Esophagus muscularis mucosa (tissue), 4 donors: ENCODE measurements around the gene UTF1. TPM values are rescaled to one million over a fixed set of nuclear protein-coding genes. Genes with fewer than 3 reads are reported as not detected.

Experiments used
- DNase-seq: peaks from one replicate; pipeline ENCODE4 v3.0.0-alpha.2; 2017; ENCODE audit errors: extremely low spot score
- H3K27ac ChIP-seq, 4 donors: fragments of 200-600 bp; sonication (generic); replicated peaks in 1 of 4; 1 replicate in 3 of 4; 2 replicates in 1 of 4; pipeline ENCODE4 v1.5.1; 2016 to 2019; ENCODE audit warnings: mild to moderate bottlenecking in 1 of 4
- H3K27me3 ChIP-seq, 4 donors: fragments of 200-600 bp; sonication (generic); one replicate each; pipeline versions ENCODE4 v1.5.1 to v1.6.0; 2016 to 2019
- H3K36me3 ChIP-seq, 4 donors: fragments of 200-600 bp; sonication (generic); one replicate each; pipeline ENCODE4 v1.5.1; 2016 to 2019
- H3K4me1 ChIP-seq, 4 donors: fragments of 200-600 bp; sonication (generic); one replicate each; pipeline ENCODE4 v1.5.1; 2016 to 2019
- H3K4me3 ChIP-seq, 4 donors: fragments of 200-600 bp; sonication (generic); 1 replicate in 2 of 4; 2 replicates in 2 of 4; pipeline ENCODE4 v1.5.1; 2016 to 2019; ENCODE audit warnings: mild to moderate bottlenecking in 4 of 4, moderate library complexity in 1 of 4
- H3K9me3 ChIP-seq, 4 donors: fragments of 200-600 bp; sonication (generic); 1 replicate in 3 of 4; 2 replicates in 1 of 4; pipeline ENCODE4 v1.5.1; 2016 to 2019
- CTCF ChIP-seq, 3 experiments: fragments of 200-600 bp in 2 of 3; fragments of 450-650 bp in 1 of 3; sonication (generic) in 2 of 3; IDR thresholded peaks; one replicate each; pipeline ENCODE4 v1.5.1; 2017 to 2019; ENCODE audit warnings: antibody characterized with exemption in 3 of 3, mild to moderate bottlenecking in 2 of 3, moderate library complexity in 1 of 3
- EP300 ChIP-seq: sonication (generic); formaldehyde crosslinking; IDR thresholded peaks from one replicate; pipeline ENCODE4 v1.6.1; 2017; ENCODE audit warnings: antibody characterized with exemption
- POLR2A ChIP-seq: fragments of 450-650 bp; IDR thresholded peaks from one replicate; pipeline ENCODE4 v1.6.1; 2017; ENCODE audit warnings: antibody characterized with exemption, moderate library complexity, mild to moderate bottlenecking, low read depth
- POLR2AphosphoS5 ChIP-seq, 2 donors: sonication (generic); formaldehyde crosslinking; IDR thresholded peaks; one replicate each; pipeline ENCODE4 v1.6.1; 2017; ENCODE audit warnings: antibody characterized with exemption in 2 of 2
- WGBS: methylation state at CpG from one replicate; pipeline ENCODE4 v1.1.5; 2018; 5-methylcytosine and 5-hydroxymethylcytosine counted together
- intact Hi-C: fragments of 100-400 bp; cut with DNase I; formaldehyde crosslinking; loops from one replicate; pipeline ENCODE4 v1.15.1; 2023
- total RNA-seq, 4 donors: library from RNA; depleted of rRNA; stranded (reverse); fragments of >200 nt; gene quantifications; one replicate each; pipeline versions ENCODE4 v1.1.0 to v1.2.1, GENCODE V29; 2016

UTF1 gene
- total RNA-seq, 4 donors from 2014 or later: not detected

GRCh38 chr10:133187091-133187905, 42.7 kb upstream of the UTF1 start:
- 94% methylated on average over 24 of the region's 38 CpGs for WGBS
- no peaks in the 10 kb centered on the region for H3K4me1 ChIP-seq

GRCh38 chr10:133187906-133188681, 41.9 kb upstream of the UTF1 start:
- intact Hi-C loops: no loop called here
- TF ChIP-seq CTCF (IDR thresholded peaks at IDR 0.05) (no peak), POLR2A (no peak), POLR2AphosphoS5 (IDR thresholded peaks at IDR 0.05) (no peak), EP300 (no peak)
- WGBS: 88% methylated on average over 21 of the region's 38 CpGs

More at GRCh38 chr10:133187091-133187905, 42.7 kb upstream of the UTF1 start:
- no peaks in the 10 kb centered on the region for H3K36me3 ChIP-seq
- no peak overlapping the region for H3K27ac ChIP-seq
- DNase-seq: no peak
- H3K27me3 ChIP-seq: peaks cover 0 to 52% (median 0%) of the 10 kb centered on the region in 4 donors
- TF ChIP-seq POLR2AphosphoS5 (IDR thresholded peaks at IDR 0.05): no peak
- TF ChIP-seq POLR2A: no peak
- no peak for TF ChIP-seq CTCF (IDR thresholded peaks at IDR 0.05)
- no peak for TF ChIP-seq EP300
- intact Hi-C loops: no loop called here
- H3K9me3 ChIP-seq: peaks cover 0 to 8% (median 6%) of the 10 kb centered on the region in 4 donors
- H3K4me3 ChIP-seq: no peak overlapping the region

GRCh38 chr10:133189256-133189655, 40.8 kb upstream of the UTF1 start:
- no peak for DNase-seq
- Histone ChIP-seq H3K36me3 (no peaks in the 10 kb centered on the region), H3K9me3 (peaks cover 0 to 17% (median 13%) of the 10 kb centered on the region in 4 donors), H3K4me3 (no peak overlapping the region), H3K27me3 (peaks cover 0 to 47% (median 0%) of the 10 kb centered on the region in 4 donors), H3K27ac (no peak overlapping the region), H3K4me1 (no peaks in the 10 kb centered on the region)
- WGBS: 89% methylated on average over 14 of the region's 22 CpGs
- no peak for TF ChIP-seq CTCF (IDR thresholded peaks at IDR 0.05)
- TF ChIP-seq POLR2AphosphoS5 (IDR thresholded peaks at IDR 0.05): no peak
- no peak for TF ChIP-seq POLR2A
- TF ChIP-seq EP300: no peak
- intact Hi-C loops: no loop called here

More at GRCh38 chr10:133187906-133188681, 41.9 kb upstream of the UTF1 start:
- Histone ChIP-seq H3K36me3 (no peaks in the 10 kb centered on the region), H3K9me3 (peaks cover 0 to 9% (median 7%) of the 10 kb centered on the region in 4 donors), H3K4me1 (no peaks in the 10 kb centered on the region), H3K4me3 (no peak overlapping the region), H3K27ac (no peak overlapping the region), H3K27me3 (peaks cover 0 to 47% (median 0%) of the 10 kb centered on the region in 4 donors)
- DNase-seq: no peak

GRCh38 chr10:133189726-133190125, 40.3 kb upstream of the UTF1 start:
- Histone ChIP-seq H3K9me3 (peaks cover 0 to 17% (median 13%) of the 10 kb centered on the region in 4 donors), H3K27ac (no peak overlapping the region), H3K27me3 (peaks cover 0 to 47% (median 0%) of the 10 kb centered on the region in 4 donors), H3K4me3 (no peak overlapping the region), H3K36me3 (no peaks in the 10 kb centered on the region), H3K4me1 (no peaks in the 10 kb centered on the region)
- no peak for DNase-seq
- 100% methylated on average over 2 of the region's 14 CpGs for WGBS
- no peak for TF ChIP-seq EP300
- no peak for TF ChIP-seq POLR2AphosphoS5 (IDR thresholded peaks at IDR 0.05)
- TF ChIP-seq CTCF (IDR thresholded peaks at IDR 0.05): no peak
- TF ChIP-seq POLR2A: no peak
- intact Hi-C loops: no loop called here
